NCI-H82 treated with DMSO at 0.1 percent for 48 hours (cell line): ENCODE results near the gene MPO.

ENCODE experiments used
- DNase-seq: peaks from one replicate; lab custom pipeline; 2025; ENCODE audit not compliant: unreplicated experiment; lab: John Stamatoyannopoulos, UW

MPO gene

DNA sequence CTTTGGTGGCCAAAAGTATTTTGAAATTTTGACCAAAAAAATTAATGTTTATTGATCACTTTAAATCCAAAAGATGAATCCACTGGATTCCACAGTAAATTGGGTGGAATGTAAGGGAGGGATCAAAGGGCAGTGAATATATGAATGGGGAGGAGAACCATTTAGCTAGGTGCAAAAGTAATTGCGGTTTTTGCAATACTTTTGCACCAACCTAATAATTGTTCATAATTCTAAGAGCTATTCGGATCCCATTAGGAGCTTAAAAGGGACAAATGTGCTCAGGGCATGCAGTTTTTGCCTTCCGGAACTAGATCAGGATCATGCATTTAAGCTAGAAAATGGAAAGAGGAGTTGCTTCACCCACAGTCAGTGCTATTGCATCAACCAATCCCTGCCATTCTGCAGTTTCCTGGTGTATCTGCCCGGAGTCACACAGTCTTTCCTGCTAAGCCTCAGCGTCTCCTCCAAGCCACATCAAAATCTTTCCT is 42.5 kb downstream of the MPO start, which contains the start of gene LPO:
Gene LPO (plus strand): TSS at position 438 of the 488 bp plus-strand sequence. CDS start 4,396 bp downstream, outside the sequence.
- no peak for DNase-seq

DNA sequence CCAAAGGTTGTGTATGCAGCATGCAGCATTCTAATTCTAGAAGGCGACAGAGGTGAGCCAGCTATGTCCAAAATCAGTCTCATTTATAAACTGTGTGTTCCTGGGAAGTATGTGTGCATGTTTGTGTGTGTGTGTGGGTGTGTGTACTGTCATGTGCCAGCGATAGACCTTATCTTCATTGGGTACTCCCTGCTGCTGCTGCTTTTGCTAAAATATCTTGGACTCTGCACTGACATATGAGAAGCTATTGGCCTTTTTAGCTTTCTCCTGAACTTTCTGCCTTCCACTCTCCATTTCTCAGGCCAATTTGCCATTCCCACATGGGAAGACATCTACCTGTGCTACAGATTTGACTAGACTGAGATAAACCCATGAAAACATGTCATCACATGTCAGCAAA is 44.3 kb downstream of the MPO start:
- DNase-seq: no peak

DNA sequence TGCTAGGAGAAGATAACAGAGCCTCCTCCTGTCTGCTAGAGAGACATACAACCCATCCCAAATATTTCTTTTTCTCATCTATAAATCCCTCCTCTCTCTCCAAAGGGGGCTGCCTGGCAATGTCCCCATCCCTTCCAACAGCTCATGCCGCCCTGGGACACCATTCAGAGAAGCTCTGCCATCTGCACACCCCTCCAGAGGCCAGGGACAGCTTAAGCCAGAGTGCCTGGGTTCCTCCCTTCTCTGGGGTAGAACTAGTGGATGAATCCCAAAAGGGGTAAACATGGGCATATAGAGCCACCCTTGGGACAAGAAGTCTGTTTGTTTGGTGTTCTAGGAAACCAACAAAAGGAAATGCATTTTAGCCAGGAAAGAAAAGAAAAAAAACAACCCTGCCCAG is 44.9 kb downstream of the MPO start:
- no peak for DNase-seq

DNA sequence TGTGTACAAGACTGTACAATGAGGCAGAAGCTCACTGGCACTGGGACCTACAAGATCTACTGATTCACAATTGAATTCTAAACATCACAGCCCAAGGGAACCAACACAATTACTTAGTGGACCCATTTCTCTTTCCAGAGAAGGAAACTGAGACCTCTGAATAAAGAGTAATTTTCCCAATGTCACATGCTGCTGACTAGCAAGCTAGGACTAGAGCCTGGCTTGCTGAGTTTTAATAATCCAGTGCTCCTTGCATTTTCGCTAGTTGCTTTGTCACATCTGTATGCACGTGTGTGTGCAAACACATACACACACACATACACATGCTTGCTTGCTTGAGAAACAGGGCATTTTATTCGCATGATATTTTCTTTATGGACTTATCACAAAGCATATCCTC is 46.2 kb downstream of the MPO start:
- DNase-seq: no peak

DNA sequence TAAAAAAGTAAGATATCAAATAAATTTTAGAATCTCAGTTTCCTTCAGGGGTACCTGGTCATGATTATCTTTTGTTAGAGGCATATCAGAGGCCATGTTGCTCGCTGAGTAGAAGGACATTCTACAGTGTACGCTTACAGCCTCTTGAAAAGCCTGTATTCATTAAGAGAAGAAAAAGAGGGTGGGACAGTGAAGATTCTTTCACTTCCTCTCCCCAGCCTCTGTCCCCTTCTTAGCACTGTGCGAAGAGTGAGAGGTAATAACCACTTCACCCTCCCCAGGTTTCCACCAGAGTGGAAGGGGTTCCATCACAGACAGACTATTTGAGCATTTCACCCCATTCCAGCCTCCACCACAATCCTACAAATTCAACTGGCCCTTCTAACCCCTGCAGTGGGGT is 47.2 kb downstream of the MPO start:
- DNase-seq: no peak

DNA sequence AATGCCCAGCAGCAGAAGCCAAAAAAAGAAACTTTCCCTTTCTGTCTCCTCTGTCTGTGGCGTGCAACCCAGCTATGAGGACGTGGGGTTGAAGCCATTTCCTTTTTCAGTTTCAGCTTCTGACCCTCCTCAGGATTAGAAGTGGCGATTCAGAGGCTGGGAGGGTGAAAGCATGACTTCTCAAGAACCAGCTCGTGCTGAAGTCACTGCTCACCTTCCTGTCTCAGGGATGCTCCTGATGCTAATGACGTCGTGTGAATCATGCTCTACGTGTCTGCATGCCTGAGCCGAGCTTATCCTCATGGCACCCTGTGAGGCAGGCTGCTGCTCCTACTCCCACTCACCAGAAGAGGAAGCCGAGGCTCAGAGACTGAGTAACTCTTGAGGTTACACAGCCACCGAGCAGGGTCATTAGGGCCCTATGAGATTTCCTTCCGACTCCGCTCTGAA is 48.0 kb downstream of the MPO start:
- no peak for DNase-seq

DNA sequence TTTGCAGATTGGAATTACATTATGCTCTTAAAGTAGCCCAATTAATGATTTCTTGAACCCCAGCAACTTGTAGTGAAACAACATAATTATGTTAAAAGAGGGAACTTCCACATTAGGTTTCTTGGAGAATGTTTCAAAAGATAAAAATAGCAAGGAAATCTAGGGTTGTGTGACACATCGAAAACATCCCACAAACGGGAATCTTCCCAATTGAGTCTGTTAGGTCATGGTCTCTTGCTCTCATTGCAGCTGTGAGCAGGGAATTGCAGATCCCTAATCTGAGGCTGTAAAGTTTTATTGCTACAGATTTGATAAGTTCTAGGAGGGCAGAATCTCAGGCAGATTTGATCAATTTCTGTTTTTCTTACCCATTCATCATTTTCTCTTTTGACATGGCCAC is 49.1 kb downstream of the MPO start:
- DNase-seq: no peak

DNA sequence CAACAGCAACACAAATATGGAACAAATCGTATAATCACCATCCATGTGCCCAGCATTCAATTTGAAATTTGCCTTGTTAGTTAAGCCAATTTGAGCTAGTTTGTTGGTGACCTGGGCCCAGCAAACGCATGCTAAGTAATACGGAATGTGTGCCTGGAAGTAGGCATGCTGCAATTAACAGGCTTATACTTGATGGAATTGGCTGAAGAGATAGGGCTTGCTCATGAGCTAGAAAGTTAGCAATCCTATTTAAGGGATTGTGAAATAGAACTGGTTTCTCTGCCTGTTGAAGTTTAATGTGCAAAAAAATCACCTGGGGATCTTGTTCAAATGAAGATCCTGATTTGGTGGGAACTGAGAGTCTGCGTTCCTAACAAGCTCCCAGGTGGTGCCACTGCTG is 50.9 kb downstream of the MPO start:
- peak; percentile 88 for DNase-seq

DNA sequence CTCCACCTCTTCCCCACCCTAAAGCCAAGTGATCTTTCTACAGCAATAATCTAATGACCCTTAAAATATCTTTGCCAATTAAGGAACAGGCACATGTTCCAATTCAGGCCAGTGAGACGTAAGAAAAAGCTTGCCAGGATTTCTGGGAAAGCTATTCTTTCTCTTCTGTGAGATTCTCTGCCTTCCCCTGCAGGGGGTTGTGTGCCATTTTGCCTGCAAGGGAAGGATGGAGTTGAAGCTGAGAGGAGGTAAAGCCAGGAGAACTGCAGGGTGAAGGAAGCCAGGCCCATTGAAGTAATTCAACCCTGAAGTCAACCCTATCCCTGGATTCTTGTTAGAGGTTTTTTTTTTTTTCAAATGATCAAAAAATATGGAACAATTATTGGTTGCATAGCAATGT is 51.4 kb downstream of the MPO start:
- no peak for DNase-seq

DNA sequence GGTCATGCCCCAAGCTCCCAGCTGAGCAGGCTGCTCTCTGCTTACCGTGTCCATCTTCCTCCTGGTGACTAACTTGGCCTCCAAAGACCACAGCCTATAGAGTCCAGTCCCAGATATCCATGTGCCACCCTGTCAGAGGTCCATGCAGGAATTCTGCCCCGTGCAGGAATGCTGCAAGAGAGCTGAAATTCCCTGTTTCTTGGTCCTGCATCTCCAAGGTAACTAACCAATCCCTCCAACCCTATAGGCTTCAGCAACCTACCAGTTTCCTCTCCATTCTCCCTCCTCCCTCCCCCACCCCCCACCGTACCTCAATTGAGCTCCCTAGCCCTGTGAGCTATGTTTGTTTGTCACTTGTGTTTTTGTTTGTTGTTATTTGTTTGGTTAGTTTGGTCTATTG is 52.1 kb downstream of the MPO start:
- no peak for DNase-seq

DNA sequence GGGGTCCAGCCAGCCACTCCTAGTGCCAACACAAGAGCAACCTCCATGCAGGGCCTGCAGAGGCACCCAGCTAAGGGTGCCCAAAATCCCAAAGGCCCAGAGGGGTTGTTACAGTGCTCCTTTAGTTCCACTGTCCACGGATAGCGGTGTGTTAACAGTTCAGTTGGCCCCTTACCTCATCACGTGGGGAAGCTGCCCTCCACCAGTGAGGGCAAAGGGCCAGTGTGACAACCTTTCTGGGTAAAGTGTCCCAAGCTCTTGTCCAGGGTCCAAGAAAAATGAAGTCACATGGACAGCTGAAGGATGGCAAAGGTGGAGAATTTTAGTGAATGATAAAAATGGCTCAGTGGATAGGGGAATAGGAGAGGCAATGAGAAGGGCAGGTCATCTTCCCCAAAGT is 53.0 kb downstream of the MPO start:
- no peak for DNase-seq

DNA sequence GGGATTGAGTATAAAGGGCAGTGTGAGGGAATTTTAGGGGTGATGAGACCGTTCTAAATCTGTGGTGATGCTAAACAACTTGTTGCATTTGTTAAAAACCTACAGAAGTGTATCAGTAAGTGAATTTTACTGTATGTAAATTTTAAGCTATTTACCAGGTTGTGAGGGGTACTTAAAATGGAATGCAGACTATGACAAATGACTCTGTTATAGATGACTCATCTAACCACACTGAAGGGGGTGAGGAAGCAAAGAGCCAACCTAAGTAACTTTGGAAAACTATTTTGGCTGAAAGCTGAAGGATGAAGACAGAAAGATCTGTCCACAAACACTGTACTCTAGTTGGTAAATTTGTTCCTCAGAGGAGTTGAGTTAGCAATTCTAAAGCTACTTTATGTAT is 56.4 kb downstream of the MPO start:
- DNase-seq: no peak
